HG03196 (cell line): ENCODE measurements around the gene PLEKHA7.
A peak's percentile ranks its signal among the peaks of the same experiment; 100 is the strongest.

ENCODE experiments used
- ATAC-seq: cut with Tn5 transposase; IDR thresholded peaks from one replicate; pipeline ENCODE4 v1.9.1; 2021; ENCODE audit not compliant: unreplicated experiment

PLEKHA7 gene

DNA sequence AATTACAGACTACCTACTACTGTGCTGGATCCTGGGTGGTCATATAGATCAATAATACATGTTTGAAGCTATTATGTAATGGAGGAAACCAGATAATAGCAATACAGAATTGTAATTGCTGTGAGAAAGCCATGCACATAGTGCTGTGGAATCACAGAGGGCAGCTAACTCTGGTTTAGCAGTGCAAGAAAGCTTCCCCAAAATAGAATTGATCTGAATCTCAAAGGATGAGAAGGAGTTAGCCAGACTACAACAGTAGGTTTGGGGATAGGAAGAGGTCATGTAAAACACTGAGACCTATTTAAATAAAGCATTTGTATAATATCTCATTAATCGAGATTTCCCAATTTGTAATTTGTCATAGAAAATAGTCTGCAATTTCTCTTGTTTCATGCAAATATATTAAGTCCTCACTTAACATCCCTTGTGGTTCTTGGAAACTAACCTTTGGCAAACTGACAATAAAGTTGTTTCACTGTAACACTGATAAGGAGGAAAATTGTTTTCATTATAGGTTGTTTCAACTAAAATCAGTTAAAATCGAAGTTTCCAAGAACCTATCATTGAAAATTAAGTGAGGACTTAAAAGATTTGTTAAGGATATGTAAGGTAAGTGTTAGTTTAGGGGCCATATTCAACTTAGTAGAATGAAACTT is 268.1 kb downstream of the PLEKHA7 start:
- no peak for ATAC-seq

DNA sequence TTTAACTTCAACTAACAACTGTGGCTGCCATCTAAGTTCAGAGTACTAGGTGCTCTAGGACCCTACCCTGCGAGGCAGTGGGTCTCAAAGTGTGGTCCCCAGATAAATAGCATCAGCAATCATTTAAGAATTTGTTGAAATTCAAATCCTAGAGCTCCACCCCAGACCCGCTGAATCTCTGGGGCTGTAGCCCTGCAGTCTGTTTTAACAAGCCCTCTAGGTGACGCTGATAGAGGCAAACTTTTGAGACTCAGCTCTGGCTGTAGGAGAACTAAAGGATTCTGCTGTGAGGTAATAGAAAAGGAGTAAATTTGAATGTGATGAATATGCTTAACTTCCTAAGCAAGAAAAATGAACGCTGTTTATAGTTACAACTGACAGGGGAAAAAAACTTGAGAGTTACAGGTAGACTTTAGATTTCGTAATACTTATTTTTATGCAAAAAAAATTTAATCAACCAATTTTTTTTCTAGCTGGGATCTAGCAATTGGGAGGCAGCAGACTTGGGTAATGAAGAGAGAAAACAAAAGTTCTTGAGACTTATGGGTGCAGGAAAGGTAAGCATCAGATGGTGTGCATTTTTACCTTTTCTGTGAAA is 270.0 kb downstream of the PLEKHA7 start:
- no peak for ATAC-seq

DNA sequence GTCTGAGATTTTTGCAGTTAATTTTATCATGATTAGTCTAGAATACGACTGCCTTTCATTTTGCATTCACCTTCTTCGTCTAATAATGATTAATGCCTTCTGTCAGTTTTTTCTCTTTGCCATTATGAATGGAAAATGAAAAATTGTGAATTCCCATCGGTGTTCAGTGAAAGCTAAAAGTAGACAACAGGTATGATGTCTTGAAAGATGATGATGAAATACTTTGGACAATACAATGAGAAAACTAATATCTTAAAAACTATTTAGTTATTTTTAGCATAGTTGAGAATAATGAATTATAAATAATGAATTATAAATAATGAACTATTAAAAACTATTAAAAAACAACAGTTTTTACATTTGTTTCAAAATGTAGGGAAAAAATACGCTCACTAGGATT is 270.7 kb downstream of the PLEKHA7 start:
- no peak for ATAC-seq

DNA sequence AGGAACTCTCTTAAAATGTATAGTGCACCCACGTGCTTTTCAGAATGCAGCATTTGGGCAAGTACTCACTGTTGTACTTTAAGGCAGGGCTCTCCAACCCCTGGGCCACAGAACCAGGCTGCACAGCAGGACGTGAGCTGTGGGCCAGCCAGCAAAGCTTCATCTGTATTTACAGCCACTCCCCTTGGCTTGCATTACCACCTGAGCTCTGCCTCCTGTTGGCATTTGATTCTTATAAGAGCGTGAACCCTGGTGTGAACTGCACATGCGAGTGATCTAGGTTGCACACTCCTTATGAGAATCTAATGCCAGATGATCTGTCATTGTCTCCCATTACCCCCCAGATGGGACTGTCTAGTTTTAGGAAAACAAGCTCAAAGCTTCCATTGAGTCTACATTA is 272.7 kb downstream of the PLEKHA7 start:
- no peak for ATAC-seq

DNA sequence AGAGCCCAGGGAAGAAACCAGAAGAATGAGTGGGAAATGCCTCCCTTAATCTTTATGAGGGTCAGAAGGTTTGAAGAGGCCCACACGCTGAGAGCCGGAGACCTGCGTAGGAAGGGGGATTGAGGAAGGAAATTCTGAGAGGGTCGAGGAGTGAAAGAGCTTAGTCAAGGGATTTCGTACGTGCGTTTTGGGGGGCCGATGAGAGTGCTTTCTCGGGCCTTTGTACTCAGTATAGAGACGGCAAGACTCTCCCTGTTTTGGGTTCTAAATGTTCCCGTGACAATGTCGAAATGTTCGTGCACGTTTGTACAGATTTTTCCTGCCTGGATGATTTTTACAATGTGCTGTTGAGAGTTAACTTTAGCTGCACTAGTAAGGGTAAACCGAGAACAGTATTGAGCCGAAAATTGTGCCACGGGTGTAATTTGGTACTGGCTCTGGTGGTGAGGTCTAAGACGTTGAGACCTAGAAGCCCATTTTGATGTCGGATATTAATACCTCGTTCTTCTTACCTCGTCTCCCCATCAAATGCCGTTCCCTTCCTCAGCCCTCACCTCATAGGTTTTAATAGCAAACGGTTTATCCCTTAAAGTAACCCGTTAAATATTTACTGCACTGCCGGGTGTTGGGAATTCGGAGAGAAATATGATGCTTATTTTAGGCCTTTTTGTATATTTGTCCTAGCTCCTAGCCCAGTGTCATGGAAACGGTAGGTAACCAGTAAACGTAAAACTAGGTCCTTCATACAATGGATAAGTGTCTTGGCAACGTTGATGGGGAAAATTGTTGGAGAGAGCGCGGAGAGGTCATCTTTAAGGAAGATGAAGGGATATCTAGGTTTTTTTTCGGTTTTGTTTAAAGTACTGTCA is 275.0 kb downstream of the PLEKHA7 start:
- ATAC-seq: no peak

DNA sequence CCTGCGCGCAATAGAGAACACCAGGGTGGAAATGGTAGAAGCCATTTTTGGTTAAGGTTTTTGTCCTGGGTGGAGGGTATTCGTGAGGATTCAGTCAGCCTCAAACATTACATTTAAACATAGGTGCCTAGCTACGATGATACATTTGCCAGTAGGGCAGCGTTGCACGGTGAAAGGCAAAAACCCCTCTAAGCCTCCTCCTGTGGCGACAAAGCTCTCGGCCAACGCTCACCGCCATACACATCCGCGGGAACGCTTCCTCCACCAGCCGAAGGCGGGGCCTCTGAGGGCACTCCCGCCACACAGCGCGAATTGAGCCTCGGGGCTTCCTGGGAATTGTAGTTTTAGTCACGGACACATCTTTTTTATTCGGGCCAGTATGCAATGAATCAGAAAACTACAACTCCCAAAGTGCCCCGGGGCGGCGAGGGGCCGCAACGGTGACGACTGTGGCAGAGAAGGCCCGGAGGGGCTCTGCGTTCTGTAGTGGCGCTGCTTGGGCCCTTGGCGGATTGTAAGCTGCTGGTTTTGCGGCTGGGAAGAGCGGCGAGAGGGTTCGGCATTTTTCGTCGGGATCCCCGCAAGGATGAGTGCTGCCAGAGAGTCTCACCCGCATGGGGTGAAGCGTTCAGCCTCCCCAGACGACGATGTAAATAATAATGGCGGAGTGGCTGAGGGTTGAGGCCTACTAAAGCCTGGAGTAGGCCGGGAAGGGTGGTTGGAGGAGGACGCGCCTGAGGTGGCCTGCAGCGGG is 275.8 kb downstream of the PLEKHA7 start, which contains the start of gene C11orf58:
Gene C11orf58 (plus strand): TSS at position 455 of the 754 bp plus-strand sequence. CDS start 132 bp downstream, at position 587.
- ATAC-seq: peak; percentile 99

DNA sequence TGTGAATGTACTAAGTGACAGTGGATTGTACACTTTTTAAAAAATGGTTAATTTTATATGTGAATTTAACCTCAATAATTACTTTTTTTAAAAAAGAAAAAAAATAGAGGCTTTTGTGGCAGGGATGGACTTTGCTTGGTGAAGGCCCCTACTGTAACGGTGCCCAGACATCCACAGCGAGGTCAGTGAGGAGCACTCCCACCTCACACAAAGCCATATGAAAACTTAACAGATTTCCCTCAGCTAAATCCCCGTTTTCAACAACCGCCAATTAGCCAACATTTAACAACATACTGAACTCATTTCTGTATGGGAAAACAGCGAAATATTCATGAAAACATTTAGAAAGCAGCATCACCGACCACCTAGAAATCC is 276.4 kb downstream of the PLEKHA7 start:
- peak; percentile 7 for ATAC-seq
